Measurements from ENCODE around the gene DHH. TPM values are rescaled to one million over a fixed set of nuclear protein-coding genes. Genes with fewer than 3 reads are reported as not detected.
"Not testable (repeated sequence)": the region's sequence is repeated elsewhere in the genome, so short reads cannot be mapped to it uniquely, and the experiment has no call there.

The DHH gene
- total RNA-seq, result 1 to 10 TPM; 1.2 to 2.4 TPM

- no peak for TF ChIP-seq CTCF (IDR thresholded peaks at IDR 0.05)
- Histone ChIP-seq H3K27me3 (replicated peaks; ENCODE audit: insufficient read depth) (peaks cover 8% of the 10 kb centered on the region), H3K4me1 (ENCODE audit: control insufficient read depth in 1 of 2, low read depth in 2 of 2) (peaks cover 32 to 50% of the 10 kb centered on the region in 2 donors), H3K36me3 (peaks cover 21% of the 10 kb centered on the region), H3K4me3 (peak within 1 kb of the TSS; percentile 53), H3K9me3 (no peaks in the 10 kb centered on the region), H3K27ac (no peak within 1 kb of the TSS)
- ATAC-seq (ENCODE audit: insufficient number of reproducible peaks, low FRiP score, low read depth), result no peak
- DNase-seq (ENCODE audit: low spot score), result no peak
Observed at GRCh38 chr12:49094160-49094974, at the start of gene DHH. Gene DHH, minus strand, starts transcription at chr12:49094801. Its CDS starts 289 bp downstream, at chr12:49094512.

GRCh38 chr12:49144384-49144783 is 49.8 kb upstream of the DHH start:
- H3K9me3 ChIP-seq, result no peaks in the 10 kb centered on the region
- H3K27me3 ChIP-seq (replicated peaks; ENCODE audit: insufficient read depth), result no peaks in the 10 kb centered on the region
- no peak for TF ChIP-seq CTCF (IDR thresholded peaks at IDR 0.05)
- no peak overlapping the region for H3K4me3 ChIP-seq
- H3K36me3 ChIP-seq, result no peaks in the 10 kb centered on the region
- no peaks in the 10 kb centered on the region for H3K4me1 ChIP-seq (ENCODE audit: control insufficient read depth in 1 of 2, low read depth in 2 of 2)
- no peak for DNase-seq (ENCODE audit: low spot score)
- no peak for ATAC-seq (ENCODE audit: insufficient number of reproducible peaks, low FRiP score, low read depth)
- H3K27ac ChIP-seq, result no peak overlapping the region

- TF ChIP-seq CTCF (IDR thresholded peaks at IDR 0.05), result no peak
- H3K9me3 ChIP-seq, result no peaks in the 10 kb centered on the region
- H3K36me3 ChIP-seq, result no peaks in the 10 kb centered on the region
- peaks cover 0 to under 1% of the 10 kb centered on the region in 2 donors for H3K4me1 ChIP-seq (ENCODE audit: control insufficient read depth in 1 of 2, low read depth in 2 of 2)
- H3K27me3 ChIP-seq (replicated peaks; ENCODE audit: insufficient read depth), result no peaks in the 10 kb centered on the region
- ATAC-seq (ENCODE audit: insufficient number of reproducible peaks, low FRiP score, low read depth), result no peak
- H3K4me3 ChIP-seq, result no peak overlapping the region
- no peak overlapping the region for H3K27ac ChIP-seq
- no peak for DNase-seq (ENCODE audit: low spot score)
Observed at GRCh38 chr12:49138999-49139398, 44.4 kb upstream of the DHH start.

- Histone ChIP-seq H3K4me1 (ENCODE audit: control insufficient read depth in 1 of 2, low read depth in 2 of 2) (peaks cover 2 to 5% of the 10 kb centered on the region in 2 donors), H3K36me3 (no peaks in the 10 kb centered on the region), H3K27ac (no peak overlapping the region), H3K27me3 (replicated peaks; ENCODE audit: insufficient read depth) (no peaks in the 10 kb centered on the region), H3K9me3 (no peaks in the 10 kb centered on the region), H3K4me3 (no peak overlapping the region)
- ATAC-seq (ENCODE audit: insufficient number of reproducible peaks, low FRiP score, low read depth) (no peak), DNase-seq (ENCODE audit: low spot score) (no peak)
- no peak for TF ChIP-seq CTCF (IDR thresholded peaks at IDR 0.05)
Observed at GRCh38 chr12:49138587-49138986, 44.0 kb upstream of the DHH start.

GRCh38 chr12:49137476-49137875 is 42.9 kb upstream of the DHH start:
- Histone ChIP-seq H3K36me3 (no peaks in the 10 kb centered on the region), H3K9me3 (no peaks in the 10 kb centered on the region), H3K4me1 (ENCODE audit: control insufficient read depth in 1 of 2, low read depth in 2 of 2) (peaks cover 3 to 16% of the 10 kb centered on the region in 2 donors), H3K4me3 (no peak overlapping the region), H3K27ac (no peak overlapping the region), H3K27me3 (replicated peaks; ENCODE audit: insufficient read depth) (no peaks in the 10 kb centered on the region)
- no peak for TF ChIP-seq CTCF (IDR thresholded peaks at IDR 0.05)
- no peak for DNase-seq (ENCODE audit: low spot score)
- ATAC-seq (ENCODE audit: insufficient number of reproducible peaks, low FRiP score, low read depth), result no peak

- peaks cover 3 to 21% of the 10 kb centered on the region in 2 donors for H3K4me1 ChIP-seq (ENCODE audit: control insufficient read depth in 1 of 2, low read depth in 2 of 2)
- not testable (repeated sequence) for H3K36me3 ChIP-seq; H3K27ac ChIP-seq; H3K9me3 ChIP-seq; H3K27me3 ChIP-seq (replicated peaks; ENCODE audit: insufficient read depth); DNase-seq (ENCODE audit: low spot score); ATAC-seq (ENCODE audit: insufficient number of reproducible peaks, low FRiP score, low read depth); H3K4me3 ChIP-seq
Observed at GRCh38 chr12:49136997-49137396, 42.4 kb upstream of the DHH start.
